ENCODE measurements around the gene GRIK3.

The GRIK3 gene

DNA sequence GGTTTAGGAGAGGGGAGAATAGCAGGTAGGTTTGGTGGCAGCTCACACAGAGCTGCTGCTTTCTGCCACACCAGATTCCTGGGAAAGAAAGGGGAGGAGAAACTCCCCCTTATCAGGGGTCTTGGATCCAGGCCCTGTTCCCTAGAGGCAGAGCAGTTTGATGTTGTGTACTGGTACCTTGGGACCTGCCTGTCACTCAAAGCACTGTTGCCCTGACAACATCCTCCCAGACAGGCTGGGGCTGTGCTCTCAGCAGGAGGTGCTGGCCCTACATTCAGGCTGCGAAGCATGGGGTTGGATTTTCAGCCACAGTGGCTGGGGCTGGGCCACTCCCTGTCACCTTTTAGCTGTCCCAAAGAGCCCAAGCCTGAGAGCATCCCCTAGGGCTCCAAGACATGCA, 188.0 kb downstream of the GRIK3 start:
- FAIRE-seq = no peak

DNA sequence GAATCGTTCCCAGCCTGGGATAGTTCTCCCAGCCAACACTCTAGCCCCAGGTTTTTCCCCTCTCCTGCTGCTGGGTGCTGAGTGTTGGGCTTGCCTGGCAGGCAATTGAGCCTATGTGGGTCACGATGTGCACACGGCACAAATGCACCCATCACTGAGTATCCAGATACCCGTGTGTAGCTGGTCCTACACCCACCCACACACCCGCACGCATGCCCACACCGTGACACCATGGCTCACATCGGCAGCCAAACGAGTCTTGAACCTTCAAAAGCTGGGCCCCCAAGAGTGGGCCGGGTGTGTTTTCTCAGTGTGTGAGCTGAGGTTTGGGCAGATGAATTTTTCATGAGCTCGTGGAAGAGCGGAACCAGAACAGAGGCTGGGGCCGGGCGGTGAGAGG, 188.5 kb downstream of the GRIK3 start:
- no peak for FAIRE-seq

DNA sequence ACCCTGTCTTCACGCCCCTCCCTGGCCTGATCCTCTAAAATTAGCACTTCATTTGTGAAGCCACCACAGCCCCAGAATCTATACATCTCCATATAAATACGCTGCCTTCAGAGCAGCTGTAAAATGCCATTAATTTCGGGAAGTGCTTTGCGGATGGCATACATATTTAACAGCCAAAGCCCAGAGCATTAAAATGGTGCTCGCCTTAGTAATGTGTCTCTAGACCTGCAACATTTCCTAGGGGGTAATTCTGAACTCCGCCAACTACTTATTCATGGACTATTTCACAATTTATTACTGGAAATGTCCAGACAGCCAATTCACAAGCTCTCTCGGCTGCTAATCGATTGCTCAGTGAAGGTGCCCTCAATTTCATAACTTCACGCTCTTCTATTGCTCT, 189.4 kb downstream of the GRIK3 start:
- FAIRE-seq = no peak

DNA sequence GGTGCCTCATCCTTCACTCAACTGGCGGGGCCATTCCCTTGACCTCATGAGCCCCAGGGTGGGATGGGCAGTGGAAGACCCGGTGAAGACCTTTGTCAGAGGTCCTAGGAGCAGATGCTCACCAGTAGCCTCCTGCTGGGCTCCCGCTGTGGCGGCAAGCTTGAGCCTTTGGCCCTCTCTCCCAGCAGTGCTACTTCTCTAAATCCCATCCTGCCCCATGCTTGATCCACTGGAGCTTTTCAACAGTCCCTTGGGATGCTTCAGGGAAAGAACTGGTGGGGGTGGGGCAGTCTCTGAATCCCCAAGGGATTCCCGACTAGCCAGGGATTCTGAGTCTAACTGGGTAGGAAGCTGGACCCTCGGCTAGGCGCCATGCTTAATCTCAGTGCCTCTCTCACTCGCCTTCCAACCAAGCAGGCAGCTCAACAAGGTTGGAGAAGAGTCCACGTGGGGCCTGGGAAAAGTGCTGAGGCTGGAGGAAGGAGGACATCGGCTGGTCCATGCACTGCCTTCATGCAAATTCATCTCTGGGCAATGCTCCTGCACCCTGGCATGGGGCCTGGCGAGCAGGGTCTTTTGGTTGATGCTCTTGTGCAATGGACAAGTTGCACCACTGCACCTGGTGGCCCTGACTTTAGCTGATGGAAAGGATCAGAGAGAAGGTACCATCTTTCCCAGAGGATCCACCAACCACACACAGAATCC, 190.3 kb downstream of the GRIK3 start:
- FAIRE-seq = no peak

DNA sequence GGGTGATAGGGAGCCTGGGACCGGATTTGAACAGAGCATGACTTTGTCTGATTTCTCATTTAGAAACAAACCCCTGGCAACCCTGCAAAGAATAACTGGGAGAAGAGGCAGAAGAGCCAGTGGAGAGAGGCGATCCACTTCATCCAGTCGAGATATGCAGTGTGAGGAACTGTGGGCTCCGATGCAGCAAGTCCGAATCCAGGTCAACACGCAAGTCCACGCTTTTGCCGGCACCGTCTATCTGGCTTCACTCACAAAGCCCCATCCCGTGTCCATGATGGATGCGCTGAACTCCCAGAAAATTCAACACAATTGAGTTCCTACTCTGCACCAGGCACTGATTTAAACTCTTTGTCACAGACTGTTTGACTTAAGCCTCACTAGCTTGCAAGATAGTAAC, 191.3 kb downstream of the GRIK3 start:
- FAIRE-seq = no peak

DNA sequence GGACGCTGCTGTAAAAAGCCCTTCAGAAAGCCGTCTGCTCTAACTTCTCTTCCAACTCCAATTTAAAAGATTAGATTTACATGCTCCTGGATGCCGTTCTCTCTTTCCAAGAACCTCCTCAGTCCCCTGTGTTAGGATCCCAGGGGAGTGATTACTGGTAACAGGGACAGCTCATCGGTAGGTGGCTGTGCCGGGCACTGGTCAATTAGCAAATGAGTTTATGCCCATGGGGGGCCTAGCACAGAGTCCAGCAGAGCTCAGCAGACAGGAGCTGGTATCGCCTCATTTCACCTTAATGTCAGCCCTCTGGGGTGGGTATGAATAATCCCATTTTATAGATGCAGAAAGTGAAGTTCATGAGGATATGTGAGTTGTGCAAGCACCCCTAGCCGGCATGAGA, 191.9 kb downstream of the GRIK3 start:
- no peak for FAIRE-seq

DNA sequence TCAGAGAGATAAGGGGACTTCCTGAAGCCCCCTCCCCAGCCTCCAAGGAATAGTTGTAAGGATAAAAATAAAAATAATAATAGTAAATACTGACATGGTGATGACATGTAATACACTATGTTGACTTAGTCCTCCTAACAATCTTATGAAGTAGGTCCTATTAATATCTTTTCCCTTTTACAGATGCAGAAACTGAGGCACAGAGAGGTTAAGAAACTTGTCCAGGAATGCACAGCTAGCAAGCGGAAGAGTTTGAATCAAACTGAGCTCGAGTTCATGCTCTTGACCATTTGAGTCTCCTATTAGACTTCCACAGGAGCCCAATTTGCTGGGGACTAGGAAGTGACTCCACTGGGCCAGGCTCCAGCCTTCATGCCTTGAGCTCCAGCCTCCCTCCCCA, 194.8 kb downstream of the GRIK3 start:
- FAIRE-seq = no peak

DNA sequence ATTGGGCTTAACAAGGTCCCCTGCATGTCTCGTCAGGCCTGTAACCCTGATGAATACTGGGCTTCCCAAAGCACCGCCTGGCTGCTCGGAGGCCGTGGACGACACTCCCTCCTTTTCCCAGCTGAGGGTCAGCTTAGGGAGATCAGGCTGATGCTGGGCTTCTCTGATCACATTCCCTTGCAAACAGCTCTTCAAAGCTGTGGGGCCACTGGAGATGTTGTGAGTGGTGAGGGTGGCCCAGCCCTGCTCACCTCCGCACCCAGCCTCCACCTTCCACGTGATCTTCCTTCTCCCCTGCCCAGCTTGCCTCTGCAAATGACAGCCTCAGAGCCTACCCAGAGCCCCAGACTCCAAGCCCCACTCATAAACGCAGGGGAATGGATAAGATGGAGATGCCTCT, 195.4 kb downstream of the GRIK3 start:
- FAIRE-seq = no peak

DNA sequence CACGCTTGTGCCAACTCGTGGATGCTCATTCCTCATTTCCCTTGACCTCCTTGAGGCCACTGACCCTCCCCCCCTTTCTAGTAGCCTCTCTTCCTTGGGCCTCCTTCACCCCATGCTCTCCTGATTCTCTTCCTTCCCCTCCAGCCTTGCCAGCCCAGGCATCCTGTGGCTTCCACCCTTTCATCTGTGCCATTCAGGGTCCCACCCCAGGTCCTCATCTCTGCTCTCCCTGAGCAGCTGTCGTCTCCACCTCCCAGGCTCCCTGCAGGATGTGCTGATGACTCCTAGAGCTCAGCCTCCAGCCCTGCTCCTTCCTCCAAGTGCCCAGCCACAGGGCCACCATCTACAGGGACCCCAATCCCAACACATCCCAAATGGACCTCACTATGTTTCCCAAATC, 197.4 kb downstream of the GRIK3 start:
- FAIRE-seq = no peak

DNA sequence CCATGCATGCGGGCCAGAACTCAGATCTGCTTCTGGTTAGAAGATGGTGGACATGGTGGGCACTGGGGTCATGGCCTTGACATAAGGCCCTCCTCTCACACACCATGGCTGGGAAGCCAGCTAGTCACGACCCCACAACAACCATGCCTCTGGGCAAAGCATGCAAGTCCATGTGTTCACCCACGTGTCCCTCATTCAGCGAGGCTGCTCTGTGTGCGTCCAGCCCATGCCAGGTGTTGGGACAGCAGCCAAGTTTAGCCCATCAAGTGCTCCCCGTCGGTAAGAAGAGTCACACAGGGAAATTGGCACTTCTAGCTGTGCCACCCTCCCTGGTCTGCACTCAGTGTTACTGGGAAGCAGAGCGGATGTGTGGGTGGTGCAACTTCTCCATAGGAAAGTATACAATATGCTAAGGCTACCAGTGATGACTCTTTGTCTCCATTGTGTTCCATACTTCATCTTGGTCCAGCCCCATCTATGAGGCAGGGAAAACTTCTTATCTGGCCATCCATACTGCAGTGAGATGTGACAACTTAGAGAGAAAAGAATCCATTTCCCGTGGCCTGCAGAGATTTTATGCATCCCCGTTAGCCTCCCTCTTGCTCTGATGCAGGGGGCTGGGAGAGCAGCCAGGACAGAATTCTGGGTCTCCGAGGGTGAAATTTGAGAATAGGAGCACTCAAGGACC, 198.0 kb downstream of the GRIK3 start:
- FAIRE-seq = no peak

DNA sequence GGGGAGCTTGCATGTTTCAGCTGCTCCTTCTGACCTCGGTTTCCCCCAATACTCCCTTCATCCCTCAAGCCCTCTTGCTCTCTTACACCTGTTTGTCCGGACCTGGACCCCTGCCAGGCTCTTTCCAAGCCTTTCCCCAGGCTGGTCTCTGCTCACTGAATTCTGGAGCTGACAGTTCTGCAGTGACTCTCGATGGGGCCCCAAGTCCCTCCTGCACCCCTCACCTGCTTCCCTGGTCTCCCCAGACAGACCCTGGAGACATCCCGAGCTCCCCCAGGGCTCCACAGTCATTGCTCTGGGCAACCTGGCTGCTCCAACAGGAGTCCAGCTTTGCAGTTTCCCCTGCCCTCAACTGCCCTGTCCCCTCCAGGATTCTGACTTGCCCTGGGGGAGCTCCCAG, 198.6 kb downstream of the GRIK3 start:
- FAIRE-seq = no peak

DNA sequence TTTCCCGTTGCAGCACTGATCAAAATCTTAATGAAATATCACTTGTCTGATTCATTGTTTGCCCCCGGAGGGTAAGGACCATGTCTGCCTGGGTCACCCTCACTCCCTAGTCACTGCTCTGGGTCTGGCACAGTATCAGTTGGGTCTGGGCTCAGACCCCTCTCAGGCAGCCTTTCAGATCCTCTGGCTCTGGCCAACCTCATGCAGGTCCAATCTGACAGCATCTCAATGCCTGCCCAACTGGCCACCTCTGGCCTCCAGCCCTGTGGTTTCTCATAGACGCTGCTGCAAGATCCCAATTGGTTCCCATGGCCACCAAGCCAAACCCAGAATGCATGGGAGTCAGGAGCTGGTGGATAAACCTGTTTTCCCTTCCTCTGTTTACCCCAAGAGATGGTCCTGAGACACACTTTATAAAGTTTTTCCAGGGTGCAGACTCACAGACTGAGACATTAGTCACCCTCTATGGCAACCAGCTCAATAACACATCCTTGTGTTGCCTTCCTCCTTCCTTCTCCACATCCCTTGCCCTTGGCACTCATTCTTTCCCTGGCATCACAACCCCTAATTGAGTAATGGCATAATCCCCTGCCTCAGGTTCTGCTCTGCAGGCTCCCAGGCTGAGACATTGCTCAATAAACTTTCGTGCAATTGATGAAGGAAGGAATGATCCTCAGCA, 199.2 kb downstream of the GRIK3 start:
- FAIRE-seq = no peak

DNA sequence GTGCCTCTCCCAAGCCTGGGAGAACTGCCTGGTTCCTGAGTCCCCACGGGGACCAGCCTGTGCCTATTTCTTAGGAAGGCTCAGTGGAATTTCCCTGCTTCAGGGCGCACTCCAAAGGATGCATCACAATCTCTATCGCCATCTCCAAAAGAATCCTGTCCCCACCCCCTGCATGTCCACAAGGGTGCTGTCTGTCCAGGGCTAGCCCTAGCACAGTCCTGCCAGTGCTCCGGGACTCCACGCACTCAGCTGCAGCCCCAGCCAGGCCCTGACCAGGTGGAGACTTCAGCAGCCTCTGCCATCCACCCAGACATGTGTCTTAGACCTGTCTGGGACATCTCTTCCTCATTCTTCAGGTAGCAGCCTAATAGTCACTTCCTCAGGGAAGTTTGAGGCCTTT, 199.7 kb downstream of the GRIK3 start:
- no peak for FAIRE-seq

DNA sequence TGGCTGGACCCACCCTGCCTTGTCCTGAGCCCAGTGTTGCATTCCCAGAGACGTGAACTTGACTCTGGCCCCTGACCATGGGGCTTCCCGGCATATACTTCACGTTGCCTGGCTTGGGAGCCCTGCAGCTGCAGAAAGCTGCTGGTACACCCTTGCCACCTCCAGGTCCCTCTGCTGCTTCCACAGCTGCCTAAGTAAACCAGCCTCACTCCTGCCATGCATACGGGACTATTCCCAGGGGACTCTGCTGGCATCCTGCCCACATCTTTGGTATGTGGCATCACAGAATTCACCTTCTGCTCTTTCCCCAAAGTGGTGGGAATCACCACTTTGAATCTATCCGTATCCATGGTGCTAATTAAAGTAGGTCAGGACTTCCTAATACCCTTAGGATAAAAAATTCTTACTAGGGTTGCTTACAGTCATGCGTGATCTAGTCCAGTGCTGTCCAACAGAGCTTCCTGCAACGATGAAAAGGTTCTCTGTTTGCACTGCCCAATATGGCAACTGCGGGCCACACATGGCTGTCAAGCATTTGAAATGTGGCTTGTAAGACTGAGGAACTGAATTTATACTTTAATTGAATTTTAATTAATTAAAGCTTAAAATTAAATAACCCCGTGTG, 203.0 kb downstream of the GRIK3 start:
- no peak for FAIRE-seq

DNA sequence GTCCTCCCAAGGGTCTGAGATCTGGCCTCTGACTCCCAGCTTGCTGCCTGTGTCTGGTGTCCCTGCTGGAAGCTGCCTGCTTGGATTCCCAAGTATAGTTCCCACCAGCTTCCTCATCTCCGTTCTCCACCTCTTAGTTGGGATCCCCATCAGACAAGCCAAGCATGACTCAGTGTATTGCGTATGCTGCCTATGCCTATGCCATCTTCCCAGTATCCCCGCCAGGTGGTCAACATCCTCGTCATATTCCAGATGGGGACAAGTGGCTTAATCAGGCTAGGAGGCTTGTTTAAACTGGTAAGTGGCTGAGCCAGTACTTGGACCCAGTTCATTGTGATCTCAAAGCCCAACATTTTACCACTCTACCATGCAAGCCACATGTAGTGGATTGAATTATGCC, 204.4 kb downstream of the GRIK3 start:
- no peak for FAIRE-seq

DNA sequence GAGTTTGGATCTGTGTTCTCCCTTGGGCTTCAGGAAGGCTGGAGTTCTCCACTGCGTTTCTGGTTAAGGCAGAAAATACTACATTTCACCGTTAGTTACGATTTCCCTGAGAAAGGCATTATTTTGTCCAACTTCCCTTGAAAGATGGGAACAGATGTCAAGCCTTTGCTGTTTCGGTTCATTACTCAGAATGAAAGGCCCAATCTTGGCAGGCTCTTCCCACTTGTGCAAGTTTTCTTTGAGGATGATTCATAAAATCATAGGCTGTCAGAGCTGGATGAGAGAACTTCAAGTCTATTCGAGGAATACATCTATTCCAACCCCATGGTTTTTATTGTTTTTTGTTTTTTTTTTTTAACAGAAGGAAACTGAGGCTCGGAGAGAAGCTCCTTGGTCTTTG, 205.2 kb downstream of the GRIK3 start:
- FAIRE-seq = no peak

DNA sequence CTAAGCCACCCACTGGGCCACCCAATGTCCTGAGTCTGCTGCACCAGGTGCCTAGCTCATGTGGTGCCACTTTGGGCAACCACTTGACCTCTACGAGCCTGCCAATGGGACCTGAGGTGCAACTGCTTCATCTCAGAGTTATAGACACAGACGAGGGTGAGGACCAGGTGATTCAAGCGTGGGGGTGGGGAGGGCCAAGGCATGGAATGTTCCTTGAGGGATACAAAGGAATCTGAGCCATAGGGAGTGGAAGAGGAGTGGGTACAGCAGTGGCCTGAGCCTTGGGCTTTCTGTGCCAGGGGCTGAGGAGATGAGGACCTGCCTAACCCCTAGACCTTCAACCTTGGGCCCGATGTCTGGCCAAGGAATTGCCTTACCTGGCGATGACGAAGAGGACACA, 209.1 kb downstream of the GRIK3 start:
- FAIRE-seq = no peak

DNA sequence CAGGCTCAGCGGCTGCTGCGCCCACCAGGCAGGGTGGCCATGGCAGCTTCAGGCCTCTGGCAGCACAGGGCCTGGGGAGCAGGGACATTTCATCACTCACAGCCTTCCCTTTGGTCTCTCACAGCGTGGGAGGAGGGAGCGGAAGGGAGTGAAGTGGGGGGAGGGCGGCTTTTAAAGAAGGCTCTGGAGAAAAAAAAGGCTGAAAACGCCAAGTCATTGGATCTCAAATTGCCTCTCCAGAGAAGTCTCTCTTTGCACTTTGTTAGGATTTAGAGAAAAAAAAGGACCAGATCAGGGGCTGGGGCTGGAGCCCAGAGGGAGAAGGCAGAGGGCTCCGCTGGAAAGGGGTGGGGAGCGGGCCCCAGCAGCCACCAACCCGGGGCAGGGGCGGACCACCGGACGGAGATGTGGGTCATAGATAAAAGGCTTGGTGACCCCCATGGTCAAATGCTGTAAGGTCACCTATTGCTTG, 209.9 kb downstream of the GRIK3 start:
- FAIRE-seq = no peak

DNA sequence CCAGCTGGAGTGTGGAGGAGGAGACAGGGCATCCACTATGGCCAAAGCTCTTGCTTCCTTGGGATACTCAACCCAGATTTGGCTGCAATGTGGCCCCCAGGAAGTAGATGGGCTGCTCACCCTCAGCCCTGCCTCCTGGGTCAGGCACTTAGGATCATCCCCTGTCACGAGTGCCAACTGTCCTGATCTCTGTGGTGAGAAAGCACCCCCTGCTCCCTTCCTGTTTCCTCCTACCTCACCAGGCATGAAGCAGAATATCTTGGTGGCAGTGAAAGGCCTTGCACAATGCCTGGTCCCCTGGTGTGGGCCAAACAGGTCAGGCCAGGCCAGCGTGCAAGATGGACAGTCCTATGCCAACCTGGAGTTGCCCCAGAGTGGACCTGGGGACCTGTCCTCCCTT, 211.7 kb downstream of the GRIK3 start:
- no peak for FAIRE-seq

DNA sequence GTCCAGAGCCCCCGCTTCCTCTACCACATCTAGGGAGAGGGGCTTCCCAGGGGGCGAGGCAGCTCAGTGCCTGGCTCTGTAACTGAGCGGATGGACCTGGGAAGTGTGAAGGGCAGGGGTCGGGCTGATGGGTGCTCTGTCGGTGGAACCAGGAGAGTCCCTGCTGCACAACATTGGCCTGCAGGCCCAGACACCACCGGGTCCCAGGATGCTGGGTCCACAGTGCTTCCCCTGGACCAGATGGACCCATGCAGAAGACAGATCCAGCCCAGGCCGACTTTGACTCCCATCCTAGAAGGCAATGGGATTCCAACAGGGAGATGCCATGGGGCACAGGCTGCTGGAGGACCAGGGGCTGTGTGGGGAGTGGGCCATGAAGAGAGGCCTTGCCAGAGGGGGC, 212.9 kb downstream of the GRIK3 start:
- FAIRE-seq = no peak

DNA sequence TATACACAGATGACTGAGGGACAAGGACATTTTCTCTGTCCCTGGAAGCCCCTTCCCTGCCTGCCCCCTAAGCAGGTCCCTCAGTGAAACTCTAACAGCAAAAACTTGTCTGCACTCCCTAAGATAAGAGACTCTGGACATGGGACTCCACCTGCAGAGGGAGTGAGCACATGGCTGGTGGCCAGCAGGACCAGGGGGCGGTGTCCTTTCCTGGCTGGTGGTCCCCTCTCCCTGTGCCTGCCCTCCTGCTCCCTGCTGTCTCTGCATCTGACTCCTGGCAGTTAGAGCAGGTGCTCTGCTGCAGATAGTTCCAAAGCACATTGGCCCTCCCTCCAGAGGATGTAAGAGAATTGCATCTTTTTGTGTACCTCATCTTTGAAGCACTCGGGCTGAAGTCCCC, 215.5 kb downstream of the GRIK3 start:
- no peak for FAIRE-seq

DNA sequence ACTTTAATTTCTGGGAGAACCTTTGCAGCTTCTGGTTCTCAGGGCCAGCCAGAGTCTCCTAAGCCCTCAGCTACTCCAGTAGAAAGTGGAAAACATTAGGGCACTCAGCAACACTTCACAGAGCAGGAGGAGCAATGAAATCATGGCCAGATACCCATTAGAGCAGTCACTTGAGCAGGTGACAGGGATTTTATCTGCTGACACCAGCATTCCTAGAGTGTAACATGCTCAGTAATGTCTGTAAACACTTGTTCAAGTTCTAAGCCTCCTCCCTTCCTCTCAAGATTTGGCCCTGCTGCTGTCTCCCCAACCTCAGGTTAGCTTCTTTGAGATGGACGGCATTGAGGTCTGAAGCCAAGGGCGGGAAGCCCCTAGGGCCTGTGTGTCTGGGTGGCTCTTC, 218.0 kb downstream of the GRIK3 start:
- FAIRE-seq = no peak

DNA sequence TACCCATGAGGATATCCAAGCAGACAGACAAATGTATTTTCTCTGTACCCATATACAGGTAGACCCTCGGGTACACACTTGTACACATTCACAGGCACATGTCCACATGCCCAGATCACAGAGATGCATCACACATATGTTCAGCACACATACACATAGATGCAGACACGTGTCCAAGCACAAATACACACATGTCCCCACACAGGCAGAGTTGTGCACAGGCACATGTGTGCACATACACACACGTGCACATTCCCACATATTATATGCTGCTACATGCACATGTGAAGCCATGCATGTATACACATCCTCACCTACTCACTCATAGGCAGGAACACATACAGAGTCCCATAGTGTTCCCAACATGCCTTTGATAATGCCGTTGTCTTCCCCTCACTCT, 219.5 kb downstream of the GRIK3 start:
- no peak for FAIRE-seq

DNA sequence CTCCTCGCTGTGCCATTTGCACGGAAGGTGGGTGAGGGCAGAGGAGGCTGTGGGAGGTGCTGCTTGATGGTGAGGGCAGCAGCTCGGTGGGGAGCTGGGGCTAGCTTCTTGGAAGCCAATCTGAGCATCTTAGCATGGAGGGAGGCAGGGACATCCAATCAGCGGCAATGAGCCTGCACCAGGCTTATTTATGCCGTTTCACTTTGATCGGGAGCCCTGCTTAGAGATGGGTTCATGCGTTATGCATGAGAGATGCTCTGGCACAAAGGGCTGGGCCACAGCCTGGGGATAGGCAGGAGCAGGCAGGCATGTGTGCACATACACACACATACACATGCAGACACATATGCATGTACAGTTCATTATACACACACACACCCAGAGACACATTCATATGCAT, 220.2 kb downstream of the GRIK3 start:
- FAIRE-seq = no peak

All from G401.6 (cell line).